Measurements from ENCODE around the gene ZBED5.

Gene ZBED5

DNA sequence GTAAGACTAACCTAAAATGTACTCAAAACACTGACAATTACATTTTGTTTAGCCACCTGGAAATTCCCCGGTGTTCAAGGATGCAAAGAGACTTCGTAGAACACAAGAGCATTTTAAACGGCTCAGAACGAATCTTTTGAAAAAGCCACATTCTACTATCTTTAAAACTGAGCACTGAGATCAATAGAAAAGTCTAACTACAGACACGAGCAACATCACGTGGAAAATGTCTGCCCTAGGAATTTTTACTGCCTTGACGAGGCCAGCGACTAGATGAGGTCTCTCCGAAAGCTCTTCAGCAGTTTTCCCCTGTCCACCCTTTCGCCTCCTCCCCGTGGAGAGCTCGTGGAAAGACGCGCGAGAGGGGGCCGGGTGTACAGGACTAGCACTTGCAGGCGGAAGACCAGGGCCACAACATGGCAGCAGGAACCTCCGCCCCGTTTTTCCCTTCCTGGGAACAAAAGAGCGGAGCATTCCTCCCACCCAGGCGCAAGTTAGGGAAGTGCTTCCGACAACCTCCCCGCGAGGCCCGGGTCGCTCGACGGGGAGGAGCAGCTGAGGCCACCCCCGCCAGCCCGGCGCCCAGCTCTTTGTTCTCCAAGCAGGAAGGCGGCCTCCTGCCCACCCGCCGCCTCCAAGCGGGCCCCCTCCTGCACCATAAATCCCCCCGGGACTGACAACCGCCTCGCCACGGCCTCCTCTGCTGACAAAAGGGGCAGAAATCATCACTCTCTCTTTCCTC is 50.2 kb downstream of the ZBED5 start:
- Histone ChIP-seq H3K4me1 (no peaks in the 10 kb centered on the region), H3K4me3 (ENCODE audit: low read depth, low read length) (peak overlapping the region; percentile 87), H3K9me3 (no peaks in the 10 kb centered on the region), H3K27me3 (no peaks in the 10 kb centered on the region), H3K36me3 (peaks cover 56% of the 10 kb centered on the region)
- TF ChIP-seq, protein P1, sequence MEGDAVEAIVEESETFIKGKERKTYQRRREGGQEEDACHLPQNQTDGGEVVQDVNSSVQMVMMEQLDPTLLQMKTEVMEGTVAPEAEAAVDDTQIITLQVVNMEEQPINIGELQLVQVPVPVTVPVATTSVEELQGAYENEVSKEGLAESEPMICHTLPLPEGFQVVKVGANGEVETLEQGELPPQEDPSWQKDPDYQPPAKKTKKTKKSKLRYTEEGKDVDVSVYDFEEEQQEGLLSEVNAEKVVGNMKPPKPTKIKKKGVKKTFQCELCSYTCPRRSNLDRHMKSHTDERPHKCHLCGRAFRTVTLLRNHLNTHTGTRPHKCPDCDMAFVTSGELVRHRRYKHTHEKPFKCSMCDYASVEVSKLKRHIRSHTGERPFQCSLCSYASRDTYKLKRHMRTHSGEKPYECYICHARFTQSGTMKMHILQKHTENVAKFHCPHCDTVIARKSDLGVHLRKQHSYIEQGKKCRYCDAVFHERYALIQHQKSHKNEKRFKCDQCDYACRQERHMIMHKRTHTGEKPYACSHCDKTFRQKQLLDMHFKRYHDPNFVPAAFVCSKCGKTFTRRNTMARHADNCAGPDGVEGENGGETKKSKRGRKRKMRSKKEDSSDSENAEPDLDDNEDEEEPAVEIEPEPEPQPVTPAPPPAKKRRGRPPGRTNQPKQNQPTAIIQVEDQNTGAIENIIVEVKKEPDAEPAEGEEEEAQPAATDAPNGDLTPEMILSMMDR (IDR thresholded peaks at IDR 0.05; ENCODE audit: low read depth, low read length): no peak
- DNase-seq: peak; percentile 20

DNA sequence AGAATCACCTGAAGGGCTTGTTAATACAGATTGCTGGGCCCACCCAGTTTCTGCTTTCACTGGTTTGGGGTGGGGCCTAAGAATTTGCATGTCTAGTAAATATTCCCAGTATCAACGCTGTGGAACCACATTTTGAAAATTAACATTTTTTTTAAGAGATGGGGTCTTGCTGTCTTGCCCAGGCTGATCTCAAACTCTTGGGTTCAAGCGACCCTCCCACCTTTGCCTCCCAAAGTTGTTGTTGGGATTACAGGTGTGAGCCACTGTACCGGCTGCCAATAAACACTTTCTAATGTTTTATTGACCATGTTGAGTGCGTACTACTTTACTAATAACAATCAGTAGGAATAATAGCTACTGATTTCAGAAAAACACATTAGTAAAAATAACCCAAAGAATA is 51.6 kb downstream of the ZBED5 start:
- H3K27me3 ChIP-seq: no peaks in the 10 kb centered on the region
- no peaks in the 10 kb centered on the region for H3K4me1 ChIP-seq
- peaks cover 69% of the 10 kb centered on the region for H3K36me3 ChIP-seq
- H3K9me3 ChIP-seq: no peaks in the 10 kb centered on the region
- no peak for DNase-seq
- peak overlapping the region; percentile 87 for H3K4me3 ChIP-seq (ENCODE audit: low read depth, low read length)
- TF ChIP-seq, protein P1 (IDR thresholded peaks at IDR 0.05; ENCODE audit: low read depth, low read length): no peak

DNA sequence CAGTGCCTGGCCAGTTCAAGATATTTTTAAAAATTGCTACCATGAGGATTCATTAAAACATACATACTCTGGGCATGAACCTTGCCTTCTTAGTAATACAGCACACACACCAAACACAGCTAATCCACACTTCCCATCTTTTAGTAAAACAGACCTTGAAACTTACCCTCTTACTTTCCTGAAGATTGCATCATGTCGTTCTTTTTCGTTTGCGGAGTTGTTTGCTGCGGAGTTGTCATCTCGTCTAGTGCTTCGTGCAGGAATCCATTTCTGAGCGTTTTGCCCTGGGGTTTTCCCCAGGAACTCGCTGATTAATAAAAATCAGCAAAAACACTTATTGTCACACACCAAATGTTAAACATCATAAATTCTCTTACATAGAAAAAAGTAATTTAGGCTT is 52.1 kb downstream of the ZBED5 start:
- TF ChIP-seq, protein P1 (IDR thresholded peaks at IDR 0.05; ENCODE audit: low read depth, low read length): no peak

DNA sequence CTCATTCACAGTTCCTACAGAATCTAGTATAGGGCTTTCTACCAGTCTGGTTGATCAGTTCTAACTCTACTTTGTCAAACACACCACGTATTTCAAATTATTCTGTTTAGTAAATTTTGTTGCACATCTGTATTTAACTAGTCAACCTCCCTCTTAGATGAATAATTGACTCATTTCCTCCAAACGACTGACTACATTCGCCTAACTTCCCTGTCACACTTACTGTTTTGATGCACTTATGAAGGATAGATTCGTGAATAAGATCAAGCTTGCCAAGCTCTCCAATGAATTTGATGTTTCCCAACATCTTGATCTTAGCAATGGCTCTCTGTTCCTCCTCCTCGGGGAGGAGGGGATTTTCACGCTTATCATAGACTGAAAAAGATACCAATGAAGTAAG is 54.2 kb downstream of the ZBED5 start:
- Histone ChIP-seq H3K9me3 (no peaks in the 10 kb centered on the region), H3K36me3 (peaks cover 95% of the 10 kb centered on the region), H3K4me1 (no peaks in the 10 kb centered on the region)

More for the DNA sequence above, 52.1 kb downstream of the ZBED5 start:
- peak overlapping the region; percentile 14 for H3K4me3 ChIP-seq (ENCODE audit: low read depth, low read length)
- no peaks in the 10 kb centered on the region for H3K9me3 ChIP-seq
- no peaks in the 10 kb centered on the region for H3K4me1 ChIP-seq
- no peaks in the 10 kb centered on the region for H3K27me3 ChIP-seq
- peaks cover 74% of the 10 kb centered on the region for H3K36me3 ChIP-seq
- no peak for DNase-seq

More for the DNA sequence above, 54.2 kb downstream of the ZBED5 start:
- TF ChIP-seq, protein P1 (IDR thresholded peaks at IDR 0.05; ENCODE audit: low read depth, low read length): no peak
- no peaks in the 10 kb centered on the region for H3K27me3 ChIP-seq
- H3K4me3 ChIP-seq (ENCODE audit: low read depth, low read length): no peak overlapping the region
- no peak for DNase-seq

Measured in BE2C (cell line).